NCI-H187 (cell line): ENCODE measurements around the gene ITGA8.
"Not testable (repeated sequence)": the region's sequence is repeated elsewhere in the genome, so short reads cannot be mapped to it uniquely, and the experiment has no call there.

Experiments
- DNase-seq, 2 experiments: peaks; one replicate each; lab custom pipeline; 2025; lab: John Stamatoyannopoulos, UW

ITGA8 gene

DNA sequence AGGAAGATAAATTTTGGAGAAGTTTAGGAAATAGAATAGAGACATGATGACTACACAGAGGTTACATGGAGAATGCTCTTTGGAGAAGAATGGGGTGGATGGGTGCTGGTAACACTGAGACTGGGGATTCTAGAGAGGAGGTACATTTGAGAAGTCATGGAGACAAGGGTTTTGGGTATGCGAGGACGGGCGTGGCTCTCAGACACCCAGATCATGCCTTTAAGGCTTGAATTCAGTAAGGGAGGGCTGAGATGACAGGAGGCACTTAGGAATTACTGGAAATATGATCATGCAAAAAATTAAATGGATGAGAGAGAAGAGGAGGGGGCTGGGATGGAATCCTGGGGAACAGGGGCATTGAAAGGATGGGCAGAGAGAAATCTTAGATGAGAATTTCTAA lies 168.8 kb downstream of the ITGA8 start:
- no peak for DNase-seq

DNA sequence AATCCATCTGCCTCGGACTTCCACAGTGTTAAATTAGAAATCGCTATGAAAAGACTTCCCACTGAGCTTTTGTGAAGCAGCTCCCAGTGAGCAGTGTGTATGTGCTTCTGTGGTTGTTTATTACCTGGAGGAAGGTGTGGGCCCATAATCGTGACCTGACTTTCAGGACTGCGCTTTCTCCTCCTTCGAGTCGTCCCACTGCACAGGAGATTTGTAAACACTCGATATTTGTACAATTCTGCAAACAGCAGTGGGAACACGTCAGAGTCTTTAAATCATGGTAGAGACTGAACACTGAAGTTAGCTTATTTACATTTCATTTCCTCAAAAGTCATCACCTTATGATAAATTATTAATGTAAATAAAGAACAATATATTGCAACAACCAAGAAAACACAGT lies 171.4 kb downstream of the ITGA8 start:
- no peak for DNase-seq

DNA sequence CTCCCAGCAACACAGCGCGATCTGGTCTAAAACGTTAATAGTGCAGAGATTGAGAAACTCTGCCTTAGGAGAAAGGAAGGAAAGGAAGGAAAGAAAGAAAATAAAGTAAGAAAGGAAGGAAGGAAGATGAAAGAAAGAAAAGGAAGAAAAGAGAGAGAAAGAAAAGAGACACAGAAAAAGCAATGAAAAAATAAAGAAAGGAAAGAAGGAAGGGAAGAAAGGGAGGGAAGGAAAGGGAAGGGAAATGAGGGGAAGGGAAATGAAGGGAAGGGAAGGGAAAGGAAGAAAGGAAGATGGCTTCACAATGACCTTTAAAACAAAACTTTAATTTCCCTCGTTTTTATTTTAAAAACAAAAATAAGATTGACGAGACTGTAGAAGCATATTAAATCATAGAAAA lies 173.1 kb downstream of the ITGA8 start:
- no peak for DNase-seq

DNA sequence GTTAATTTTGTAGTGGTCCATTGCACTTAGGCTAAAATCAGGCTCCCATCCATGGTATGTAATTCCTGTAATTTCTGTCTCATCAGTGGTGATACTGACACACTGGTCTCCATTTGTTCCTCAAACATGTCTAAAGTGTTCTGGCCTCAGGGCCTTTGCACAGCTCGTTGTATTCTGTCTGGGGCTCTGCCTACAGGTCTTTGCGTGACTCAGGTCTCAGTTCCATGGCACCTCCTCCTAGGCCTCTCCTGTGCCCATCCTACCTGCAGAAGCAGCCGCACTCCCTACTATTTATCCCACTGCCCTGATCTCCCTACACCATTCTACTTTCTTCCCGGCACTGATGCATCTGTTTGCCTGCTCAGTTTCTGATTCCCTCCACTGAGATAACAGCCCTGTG lies 173.8 kb downstream of the ITGA8 start:
- no peak for DNase-seq

DNA sequence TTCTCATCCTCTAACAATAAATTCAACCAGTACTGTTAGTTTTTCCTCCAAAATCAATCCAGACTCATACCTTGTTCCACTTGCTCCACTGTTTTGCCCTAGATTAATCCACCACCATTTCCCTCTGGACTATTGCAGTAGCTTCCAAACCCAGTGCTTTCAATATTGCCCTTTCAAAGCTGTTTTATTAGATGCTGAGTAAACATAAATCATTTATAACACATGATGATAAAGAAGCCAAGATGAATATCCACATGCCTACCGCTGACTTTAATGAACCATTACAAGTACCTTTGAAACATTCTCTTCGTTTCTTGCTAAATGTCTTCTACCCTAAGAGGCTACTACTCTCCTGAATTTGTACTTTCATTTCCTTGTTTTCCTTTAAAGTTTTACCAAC lies 174.5 kb downstream of the ITGA8 start:
- DNase-seq, result no peak

DNA sequence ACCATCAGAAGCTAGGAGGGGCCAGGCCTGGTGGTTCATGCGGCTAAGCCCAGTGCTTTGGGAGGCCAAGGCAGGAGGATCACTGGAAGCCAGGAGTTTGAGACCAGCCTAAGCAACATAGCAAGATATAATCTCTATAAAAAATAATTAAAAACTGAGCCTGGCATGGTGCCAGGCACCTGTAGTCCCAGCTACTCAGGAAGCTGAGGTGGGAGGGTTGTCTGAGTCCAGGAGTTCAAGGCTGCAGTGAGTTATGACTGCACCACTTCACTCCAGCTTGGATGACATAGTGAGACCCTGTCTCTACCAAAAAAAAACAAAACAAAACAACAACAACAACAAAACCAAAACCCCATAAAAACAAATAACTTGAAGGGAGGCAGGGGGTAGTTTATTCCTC lies 175.7 kb downstream of the ITGA8 start:
- no peak for DNase-seq

DNA sequence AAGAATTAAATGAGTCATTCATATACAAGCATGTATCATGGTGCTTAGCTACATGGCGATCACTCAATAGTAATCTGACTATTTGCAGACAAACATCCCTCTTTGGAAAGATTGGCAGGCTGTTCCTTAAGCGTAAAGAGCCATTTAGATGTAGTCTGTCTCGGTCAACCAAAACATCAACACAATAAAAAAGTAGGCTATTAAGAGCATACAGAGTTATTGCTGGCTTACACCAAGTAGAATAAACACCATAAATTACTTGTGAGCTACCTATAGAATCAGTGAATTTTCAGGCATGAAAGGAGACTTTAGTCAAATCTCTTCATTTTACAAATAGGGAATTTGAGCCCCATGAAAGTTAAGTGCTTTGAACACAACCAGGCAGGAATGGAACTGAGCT lies 176.9 kb downstream of the ITGA8 start:
- DNase-seq, result no peak

DNA sequence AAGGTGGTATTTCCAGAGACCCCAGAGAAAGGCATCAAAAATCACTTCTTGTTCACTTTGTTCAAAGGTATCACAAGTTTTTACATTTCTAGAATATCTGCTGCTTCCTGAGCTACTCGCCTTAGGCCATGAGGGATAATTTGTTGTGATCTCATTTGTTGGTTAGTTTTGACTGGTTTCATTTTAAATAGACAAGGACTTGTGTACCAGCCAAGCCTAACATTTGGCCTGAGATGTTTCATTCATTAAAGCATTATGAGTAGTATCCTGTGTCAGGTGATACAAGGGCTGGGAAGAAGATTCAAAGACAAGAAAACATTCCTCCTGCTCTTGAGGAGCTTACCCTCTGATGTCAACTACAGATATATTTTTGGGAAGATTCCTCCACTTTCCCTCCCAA lies 178.3 kb downstream of the ITGA8 start:
- DNase-seq, result no peak

DNA sequence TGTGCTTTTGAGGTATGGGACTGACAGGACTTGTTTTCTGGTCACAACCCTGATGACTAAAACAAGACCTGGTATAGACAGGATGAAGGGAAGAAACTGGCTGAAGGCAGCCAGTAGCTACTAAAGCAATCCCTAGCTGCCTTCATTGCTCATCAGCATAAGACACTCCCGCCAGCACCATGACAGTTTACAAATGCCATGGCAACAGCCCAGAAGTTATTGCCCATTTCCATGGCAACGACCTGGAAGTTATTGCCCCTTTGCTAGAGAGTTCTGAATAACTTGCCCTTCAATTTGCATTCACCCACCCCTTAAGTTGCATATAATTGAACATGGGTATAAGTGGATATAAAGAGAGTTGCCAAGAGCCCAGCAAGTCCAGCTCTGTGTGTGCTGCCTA lies 179.0 kb downstream of the ITGA8 start:
- no peak for DNase-seq

DNA sequence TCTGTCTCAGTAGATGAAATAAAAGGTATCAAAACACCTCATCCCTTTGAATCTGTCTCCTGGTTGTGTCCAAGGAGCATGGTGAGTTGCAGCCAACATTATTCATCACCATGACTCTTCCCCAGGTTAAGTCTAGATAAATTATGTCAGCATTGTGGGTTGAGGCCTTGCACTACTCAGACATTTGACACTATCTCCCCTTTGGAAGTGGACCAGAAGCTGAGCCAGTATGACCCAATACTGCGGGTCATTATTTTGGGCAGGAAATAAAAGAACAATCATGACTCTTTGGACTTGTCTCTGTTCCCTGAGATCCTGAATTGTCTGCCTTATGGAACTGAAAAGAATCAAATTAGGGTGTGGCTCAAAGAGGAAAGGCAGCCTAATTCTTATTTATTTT lies 180.5 kb downstream of the ITGA8 start:
- no peak for DNase-seq

DNA sequence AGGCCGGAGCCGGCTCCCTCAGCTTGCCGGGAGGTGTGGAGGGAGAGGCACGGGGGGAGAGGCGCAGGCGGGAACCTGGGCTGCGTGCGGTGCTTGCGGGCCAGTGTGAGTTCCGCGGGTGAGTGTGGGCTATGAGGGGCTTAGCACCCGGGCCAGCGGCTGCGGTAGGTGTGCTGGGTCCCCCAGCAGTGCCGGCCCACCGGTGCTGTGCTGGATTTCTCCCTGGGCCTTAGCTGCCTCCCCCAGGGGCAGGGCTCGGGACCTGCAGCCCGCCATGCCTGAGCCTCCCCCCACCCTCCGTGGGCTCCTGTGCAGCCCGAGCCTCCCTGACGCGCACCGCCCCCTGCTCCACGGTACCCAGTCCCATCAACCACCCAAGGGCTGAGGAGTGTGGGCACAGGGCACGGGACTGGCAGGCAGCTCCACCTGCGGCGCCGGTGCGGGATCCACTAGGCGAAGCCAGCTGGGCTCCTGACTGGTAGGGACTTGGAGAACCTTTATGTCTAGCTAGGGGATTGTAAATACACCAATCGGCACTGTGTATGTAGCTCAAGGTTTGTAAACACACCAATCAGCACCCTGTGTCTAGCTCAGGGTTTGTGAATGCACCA lies 184.7 kb downstream of the ITGA8 start:
- DNase-seq, result not testable (repeated sequence)

DNA sequence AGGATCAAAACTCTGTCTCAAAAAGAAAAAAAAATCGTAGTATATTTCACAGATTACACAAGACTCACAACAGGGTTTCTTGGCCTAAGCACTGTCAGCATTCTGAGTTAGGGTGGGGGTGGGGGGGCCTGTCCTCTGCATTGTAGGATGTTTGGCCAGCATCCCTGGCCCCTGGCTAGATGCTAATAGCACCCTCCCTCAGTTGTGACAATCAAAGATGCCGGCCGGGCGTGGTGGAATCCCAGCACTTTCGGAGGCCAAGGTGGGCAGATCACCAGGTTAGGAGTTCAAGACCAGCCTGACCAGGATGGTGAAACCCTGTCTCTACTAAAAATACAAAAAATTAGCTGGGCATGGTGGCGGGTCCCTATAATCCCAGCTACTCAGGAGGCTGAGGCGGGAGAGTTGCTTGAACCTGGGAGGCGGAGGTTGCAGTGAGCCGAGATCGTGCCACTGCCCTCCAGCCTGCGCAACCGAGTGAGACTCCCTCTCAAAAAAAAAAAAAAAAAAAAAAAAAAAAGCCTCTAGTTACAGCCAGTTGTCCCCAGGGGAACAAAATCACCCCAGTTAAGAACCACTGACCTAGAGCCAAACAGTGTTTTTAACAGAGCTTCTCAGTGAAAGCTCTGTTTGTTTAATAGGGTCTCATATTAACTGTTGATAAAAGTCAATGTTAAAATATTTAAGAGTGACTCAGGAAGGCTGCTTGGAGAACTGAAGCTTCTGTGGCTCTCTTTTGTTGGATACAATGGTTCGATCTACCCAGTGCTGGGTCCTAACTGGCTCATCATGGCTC lies 187.6 kb downstream of the ITGA8 start:
- no peak for DNase-seq

DNA sequence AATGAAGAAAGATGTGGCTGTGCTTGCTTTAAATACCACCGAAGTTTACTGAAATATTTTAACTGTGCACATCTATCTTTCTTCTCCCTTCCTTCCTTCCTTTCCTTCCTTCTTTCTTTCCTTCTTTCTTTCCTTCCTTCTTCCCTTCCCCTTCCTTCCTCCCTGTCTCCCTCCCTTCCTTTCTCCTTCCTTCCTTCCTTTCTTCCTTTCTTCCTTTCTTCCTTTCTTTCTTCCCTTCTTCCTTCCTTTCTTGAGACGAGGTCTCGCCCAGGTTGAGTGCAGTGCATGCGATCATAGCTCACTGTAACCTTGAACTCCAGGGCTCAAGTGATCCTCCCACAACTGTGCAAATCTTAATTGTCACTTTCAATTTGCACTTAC lies 190.9 kb downstream of the ITGA8 start:
- no peak for DNase-seq

DNA sequence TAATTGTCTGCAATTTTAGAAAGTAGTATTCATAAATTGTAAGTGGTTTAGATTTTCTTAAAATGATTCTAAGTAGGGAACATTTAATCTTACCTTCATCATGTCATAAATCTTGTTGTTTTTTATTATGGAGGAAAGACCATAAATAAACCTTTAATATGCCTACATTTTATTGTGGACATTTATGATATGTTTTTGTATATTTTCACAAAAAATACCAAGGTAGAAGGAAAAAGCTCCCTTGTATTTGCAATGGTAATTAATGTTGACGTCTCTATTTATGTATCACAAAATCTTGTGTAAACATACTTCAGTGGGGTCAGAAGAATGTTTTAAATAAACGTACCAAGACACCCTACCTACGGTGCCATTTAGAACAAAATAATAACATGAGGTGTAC lies 193.0 kb downstream of the ITGA8 start:
- no peak for DNase-seq

DNA sequence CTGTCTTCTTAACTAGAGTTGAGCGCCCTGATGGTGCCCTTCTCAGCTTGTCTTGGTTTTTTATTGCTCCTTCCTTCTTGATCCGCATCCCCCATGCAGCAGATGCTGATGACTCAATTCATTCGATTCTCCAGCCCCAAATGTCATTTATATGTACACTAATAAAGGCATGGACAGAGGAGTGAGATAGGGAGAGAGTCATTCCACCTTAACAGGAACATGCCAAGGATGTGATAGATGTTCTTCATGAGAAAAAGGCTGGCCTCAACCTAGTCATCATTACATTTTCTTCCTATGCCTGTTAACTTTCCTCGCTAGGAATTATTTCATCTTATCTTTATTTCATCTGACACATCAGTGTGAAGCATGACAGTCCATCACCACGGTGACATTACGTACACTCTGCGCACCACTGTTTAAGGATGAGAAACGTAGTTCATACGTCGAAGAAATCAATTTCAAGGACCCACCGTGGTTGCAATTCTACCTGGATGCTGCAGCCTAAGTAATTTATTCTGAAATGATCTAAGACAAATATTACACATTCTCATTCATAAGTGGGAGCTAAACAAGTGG lies 198.3 kb downstream of the ITGA8 start:
- DNase-seq, result no peak

DNA sequence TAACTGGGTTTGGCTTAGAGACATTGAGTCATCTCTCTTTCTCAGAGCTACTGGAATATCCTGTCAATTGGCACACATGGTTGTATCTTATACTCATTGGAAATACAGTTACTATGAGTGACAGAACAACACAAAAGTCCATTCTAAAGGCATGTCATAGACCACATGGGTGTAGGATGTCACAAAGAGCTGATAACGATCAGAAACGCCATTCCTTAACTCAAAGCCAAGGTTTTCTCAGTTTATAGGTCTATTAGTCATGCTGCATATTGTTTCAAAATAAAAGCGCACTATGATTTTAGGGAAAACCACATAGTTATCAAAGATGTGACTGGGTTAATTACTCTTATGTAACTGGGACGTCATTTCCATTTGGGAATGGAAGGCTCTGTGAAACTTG lies 201.5 kb downstream of the ITGA8 start:
- no peak for DNase-seq

DNA sequence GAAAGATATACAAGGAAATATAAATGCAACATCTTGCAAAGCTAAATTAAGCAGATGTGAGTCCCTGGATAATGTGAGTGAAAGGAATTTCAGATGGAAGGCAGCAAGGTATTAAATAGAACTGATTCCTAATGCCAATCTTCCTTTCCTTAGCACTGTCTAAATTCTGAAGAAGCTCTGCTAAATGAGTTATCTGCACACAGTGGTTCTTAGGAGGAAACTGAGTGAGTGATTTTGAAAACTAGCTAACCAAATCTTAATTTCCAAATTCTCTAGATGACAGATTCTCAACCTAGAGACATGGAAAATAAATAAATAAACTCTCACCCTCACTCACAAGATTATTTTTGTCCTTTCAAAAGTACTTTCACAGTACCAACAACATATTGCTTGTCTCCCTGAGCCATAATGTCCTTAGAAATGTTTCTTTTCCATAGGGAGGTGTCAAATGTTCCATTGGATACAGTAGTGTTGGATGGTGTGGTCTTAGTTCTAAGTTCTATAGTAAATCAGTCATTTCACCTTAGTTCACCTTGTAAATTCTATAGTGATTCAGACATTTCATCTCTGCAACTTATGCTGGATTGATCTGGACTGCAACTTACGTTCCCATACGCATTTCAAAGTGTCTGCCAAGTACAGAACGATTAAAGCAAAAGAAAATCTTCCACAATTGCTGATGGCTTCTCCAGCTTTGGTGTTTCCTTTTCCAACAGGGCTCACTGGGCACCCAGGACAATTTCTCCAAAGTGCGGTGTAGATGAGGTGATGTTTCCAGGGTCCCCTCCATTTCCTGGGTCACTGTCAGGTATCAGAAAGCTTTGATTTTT lies 203.3 kb downstream of the ITGA8 start:
- DNase-seq, result no peak

DNA sequence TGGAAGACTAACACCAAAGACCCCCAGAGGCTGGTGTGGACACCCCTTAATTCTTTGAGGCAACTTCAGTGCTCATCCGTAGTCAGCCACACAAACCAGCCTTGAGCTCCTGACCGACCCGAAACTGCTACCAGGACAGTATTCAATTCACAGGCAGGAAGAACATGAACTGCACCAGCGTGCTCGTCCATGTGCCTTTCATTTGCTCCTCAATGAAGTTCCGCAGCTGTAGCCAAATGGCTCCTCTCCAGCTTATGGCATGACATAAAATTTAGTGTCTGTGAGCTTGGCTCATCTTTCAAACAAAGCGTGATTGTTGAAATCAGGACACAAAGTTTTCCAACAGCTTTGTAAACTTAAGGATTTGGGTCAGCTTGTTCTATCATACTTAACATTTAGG lies 204.5 kb downstream of the ITGA8 start:
- no peak for DNase-seq

DNA sequence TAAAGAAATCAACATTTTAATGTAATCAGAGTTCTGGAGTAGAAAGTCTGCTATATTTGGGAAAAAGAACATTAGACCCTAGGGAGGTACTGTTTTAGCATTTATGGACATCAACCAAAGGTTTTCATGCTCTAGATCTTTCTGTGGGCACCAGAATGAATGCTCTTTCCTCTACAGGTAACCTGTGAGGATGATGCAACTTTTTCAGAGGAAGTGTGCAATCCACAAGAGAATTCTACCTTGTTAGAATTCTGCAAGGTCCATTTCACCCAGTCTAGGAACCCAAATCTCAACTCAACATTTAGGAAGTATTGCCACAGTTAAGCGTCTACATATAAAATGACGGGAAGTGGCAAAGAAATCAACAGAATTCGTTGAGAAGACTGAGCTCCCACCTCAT lies 208.8 kb downstream of the ITGA8 start:
- DNase-seq, result no peak

DNA sequence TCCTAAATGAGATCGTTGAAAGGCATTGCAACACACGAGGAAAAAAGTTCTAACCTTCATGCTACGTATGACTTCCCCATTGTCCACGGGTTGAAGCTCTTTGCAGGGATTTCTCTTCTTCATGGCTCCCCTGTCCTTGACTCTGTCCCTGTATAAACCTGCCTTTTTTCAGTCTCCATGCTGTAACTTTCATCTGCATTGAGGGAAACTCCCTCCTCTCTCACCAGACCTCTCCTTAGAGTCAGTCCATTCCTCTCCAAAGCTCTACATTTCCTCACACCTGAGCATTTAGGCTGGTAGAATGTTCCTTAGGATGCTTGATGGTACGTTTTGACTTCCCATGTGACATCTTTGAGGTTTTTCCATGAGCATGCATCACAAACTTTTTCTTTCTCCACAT lies 214.4 kb downstream of the ITGA8 start:
- DNase-seq, result no peak

DNA sequence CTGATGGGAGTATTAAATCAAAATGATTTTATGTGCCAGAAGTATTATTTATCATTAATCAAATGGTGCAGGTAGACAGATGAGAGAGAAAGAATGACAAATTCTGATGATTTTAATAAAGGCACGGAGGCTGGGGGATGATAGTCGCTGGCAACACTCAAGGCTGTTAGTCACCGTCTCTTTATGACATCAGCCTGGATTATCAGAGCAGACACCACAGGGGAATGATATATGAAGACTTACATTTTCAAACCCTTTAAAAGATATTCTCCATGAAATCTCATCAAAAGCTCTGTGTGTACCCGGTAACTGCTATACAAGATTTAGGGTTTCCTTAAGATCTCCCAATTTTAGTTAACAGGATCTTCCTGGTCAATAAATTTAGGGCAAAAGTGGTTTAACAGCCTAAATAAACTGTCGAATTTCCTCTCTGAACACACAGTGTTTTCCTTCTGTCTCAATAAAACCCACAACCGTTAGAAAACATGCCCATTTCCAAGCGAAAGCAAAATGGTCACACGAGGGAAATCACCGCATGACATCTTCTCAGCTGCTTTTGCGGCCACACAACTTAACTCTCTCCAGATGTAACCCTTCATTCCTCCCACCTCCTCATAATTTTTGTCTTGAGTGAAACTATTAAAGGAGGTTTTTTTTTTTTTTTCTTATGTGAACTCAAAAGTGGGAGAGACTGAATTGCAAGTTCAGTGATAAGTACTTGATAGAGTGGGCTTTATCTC lies 215.5 kb downstream of the ITGA8 start:
- DNase-seq, result no peak
